HFF-Myc (cell line): ENCODE measurements around the gene SCGB1C1.

Experiments
- DNase-seq: peaks from one replicate; pipeline ENCODE4 v3.0.0-alpha.2; 2011; ENCODE audit warnings: low read depth; ENCODE audit errors: extremely low read depth
- H3K4me3 ChIP-seq: replicated peaks from 2 replicates; pipeline ENCODE4 v1.5.1; 2011; ENCODE audit warnings: low read depth, mild to moderate bottlenecking, control low read depth, low read length
- TF ChIP-seq, protein P1 (sequence below): IDR thresholded peaks from 2 replicates; pipeline ENCODE4 v1.5.1; 2012; ENCODE audit warnings: mild to moderate bottlenecking, low read depth, low read length, control low read depth; ENCODE audit errors: missing control alignments

SCGB1C1 gene

GRCh38 chr11:240315-240714 lies 47.4 kb downstream of the SCGB1C1 start:
- DNase-seq = no peak
- TF ChIP-seq, protein P1, sequence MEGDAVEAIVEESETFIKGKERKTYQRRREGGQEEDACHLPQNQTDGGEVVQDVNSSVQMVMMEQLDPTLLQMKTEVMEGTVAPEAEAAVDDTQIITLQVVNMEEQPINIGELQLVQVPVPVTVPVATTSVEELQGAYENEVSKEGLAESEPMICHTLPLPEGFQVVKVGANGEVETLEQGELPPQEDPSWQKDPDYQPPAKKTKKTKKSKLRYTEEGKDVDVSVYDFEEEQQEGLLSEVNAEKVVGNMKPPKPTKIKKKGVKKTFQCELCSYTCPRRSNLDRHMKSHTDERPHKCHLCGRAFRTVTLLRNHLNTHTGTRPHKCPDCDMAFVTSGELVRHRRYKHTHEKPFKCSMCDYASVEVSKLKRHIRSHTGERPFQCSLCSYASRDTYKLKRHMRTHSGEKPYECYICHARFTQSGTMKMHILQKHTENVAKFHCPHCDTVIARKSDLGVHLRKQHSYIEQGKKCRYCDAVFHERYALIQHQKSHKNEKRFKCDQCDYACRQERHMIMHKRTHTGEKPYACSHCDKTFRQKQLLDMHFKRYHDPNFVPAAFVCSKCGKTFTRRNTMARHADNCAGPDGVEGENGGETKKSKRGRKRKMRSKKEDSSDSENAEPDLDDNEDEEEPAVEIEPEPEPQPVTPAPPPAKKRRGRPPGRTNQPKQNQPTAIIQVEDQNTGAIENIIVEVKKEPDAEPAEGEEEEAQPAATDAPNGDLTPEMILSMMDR = no peak

DNA sequence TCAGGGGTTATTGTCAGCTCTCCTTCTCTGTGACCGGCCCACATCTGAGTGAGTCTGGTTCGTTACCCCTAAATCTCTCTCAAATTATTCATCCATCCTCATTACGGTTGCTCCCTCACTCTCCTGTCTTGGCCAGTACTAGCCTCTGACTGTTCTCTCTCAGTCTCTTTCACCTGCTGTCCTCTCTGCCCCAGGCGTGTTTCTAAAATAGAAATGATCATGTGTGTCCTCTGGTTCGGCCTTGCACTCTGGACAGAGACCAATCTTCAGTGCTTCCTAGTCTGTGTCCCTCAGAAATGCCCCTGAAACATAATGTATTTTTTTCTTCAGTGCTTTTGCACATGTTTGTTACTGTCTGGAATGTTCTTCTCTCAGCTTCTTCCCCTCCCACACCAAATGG lies 48.8 kb downstream of the SCGB1C1 start:
- DNase-seq = no peak
- TF ChIP-seq, protein P1 = no peak
- no peak overlapping the region for H3K4me3 ChIP-seq

More at GRCh38 chr11:240315-240714, 47.4 kb downstream of the SCGB1C1 start:
- H3K4me3 ChIP-seq = no peak overlapping the region
